Measurements from ENCODE around the gene TMLHE.
"Not testable (repeated sequence)": the region's sequence is repeated elsewhere in the genome, so short reads cannot be mapped to it uniquely, and the experiment has no call there.

TMLHE gene

DNA sequence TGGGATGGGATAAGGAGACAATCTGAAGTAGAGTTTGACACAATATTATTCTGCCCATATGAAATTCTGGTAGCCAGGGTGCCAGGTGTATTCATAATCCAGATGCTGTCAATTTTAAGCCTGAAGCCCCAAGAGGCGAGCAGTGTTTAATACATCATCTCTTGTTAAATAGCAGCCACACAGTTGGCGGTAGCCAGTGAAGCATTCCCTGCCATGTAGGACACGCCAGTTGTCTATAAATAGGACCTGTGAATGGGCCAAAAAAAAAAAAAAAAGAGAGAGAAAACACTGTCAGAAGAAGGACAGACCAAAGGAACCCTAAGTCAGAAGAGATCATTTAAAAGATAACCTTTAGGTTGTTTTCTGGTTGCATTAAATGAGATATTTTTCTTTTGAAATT is 121.3 kb downstream of the TMLHE start:
- not testable (repeated sequence) for DNase-seq

DNA sequence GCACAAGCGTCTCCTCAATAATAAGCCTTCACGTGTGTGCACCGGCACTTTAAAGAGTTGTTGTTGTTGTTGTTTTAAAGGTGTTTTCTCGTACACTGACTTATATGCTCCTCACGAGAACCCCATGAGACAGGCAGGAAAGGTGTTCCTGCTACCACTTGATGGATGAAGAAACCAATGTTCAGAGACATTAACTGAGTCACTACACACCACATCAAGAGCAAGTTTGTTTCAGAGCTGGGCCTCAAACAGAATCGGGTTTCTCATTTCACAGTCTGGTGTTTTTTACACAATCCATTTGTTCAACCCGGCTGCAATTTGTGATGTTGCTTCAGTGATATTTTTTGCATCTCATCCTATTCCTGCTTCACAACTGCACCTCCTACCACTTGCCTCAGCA is 135.6 kb downstream of the TMLHE start:
- not testable (repeated sequence) for DNase-seq

DNA sequence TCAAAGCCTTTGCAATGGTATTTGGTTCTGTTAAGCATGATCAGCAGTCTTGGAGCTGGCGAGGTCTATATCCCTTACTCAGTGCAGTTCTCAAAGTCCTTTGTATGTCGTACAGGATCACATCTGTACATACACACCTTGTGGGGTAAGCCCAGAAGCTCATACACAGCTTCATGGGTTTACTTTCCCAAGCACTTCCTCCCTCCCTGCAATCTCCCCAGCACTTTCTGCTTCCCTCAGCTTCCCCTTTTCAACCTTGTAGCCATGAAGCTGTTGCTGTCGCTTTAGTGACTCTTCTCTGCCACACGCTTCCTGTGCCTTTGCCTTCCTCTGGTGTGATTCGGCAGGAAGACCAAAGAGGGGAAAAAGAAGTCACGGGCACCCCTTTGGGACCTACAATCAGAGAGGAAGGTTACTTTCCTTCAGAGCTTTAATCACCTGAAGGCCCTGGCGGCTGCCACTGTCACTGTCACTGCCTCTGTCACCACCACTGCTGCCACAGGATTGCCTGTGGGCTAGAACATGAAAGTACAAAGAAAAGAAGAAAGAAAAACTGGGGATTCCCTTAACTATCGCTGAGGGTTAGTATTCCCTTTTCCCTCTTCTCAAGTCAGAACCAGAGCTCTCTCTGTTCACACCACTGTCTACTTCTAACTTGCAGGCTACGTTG is 146.3 kb downstream of the TMLHE start:
- DNase-seq, result not testable (repeated sequence)

DNA sequence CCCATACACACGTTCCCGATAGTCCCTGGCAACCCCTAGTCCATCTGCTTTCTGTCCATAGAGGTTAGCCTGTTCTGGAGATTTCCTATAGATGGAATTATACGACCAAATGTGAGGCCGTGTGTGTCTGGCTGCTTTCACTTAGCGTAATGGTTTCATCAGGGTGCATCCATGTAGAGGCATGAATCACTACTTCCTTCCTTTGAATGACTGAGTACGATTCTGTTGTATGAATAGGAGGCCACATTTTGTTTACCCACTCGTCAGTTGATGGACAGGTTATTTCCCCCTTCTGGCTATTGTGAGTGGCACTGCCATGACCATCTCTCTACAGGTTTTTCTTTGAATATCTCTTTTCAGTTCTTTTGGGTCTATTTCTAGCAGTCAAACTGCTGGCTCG is 152.3 kb downstream of the TMLHE start:
- not testable (repeated sequence) for DNase-seq

DNA sequence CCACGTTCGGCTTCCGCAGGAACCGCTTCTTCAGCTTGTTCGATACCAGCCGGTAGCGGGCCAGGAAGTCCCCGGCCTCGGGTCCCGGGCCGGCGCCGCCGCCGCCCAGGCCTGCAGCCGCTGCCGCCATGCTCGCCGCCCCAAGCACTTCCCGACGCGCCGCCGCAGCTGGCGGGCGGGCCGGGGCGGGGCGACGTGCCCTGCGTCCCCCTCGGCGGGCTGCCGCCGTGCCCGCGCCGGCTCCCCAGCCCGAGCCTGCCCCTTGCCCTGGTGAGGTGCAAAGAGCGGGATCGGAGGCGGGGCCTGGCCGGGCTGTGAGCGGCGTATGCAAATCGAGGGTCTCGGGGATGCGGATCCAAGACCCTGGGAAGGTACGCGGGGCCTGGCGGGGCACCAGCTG is 154.3 kb downstream of the TMLHE start, which contains the start of gene F8A3:
Gene F8A3, minus strand, starts transcription at position 150 of the 400 bp plus-strand sequence. Its CDS starts 20 bp downstream, at position 130.
- DNase-seq, result not testable (repeated sequence)

DNA sequence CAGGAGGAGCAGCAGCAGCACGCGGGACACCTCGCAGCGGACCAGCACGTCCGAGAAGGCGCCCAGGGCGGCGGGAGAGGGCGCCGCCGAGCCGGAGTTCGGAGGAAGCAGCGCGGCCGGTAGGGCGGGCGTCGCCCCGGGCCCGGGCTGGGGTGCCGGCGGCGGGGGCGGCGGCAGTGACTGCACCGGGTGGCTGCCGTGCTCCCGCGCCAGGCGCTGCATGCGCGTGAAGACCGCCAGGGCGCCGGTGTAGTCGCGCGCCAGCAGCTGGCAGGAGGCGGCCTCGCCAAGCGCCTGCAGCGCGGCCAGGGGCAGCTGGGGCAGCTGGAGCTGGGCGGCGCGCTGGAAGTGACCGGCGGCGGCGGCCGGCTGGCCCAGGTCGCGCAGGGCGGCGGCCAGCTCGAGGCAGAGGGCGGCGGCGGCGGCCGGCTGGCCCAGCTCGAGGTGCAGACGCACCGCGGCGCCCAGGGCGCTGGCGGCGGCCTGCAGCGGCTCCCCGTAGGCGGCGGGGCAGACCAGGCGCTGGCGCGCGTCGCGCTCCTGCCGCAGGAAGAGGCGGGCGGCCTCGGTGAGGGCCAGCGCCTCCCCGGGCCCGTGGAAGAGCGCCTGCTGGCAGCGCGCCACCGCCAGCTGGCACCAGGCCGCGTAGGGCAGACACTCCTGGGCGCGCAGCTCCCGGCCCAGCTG is 154.8 kb downstream of the TMLHE start:
- DNase-seq, result not testable (repeated sequence)

DNA sequence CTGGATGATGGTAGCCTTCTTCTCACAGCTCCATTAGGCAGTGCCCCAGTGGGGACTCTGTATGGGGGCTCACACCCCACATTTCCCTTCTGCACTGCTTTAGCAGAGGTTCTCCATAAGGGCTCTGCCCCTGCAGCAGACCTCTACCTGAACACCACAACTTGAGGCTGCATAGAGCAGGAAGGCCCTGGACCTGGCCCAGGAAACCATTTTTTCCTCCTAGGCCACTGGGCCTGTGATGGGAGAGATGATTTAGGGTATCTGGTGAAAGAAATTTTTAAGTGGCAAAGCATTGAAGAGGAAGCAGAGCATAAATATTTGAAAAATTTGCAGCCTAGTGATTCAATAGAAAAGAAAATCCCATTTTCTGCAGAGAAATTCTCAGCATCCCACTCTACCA is 171.7 kb downstream of the TMLHE start:
- no peak for DNase-seq
